Measurements from ENCODE around the gene SELENOK. TPM values are rescaled to one million over a fixed set of nuclear protein-coding genes. Genes with fewer than 3 reads are reported as not detected.
"Not testable (repeated sequence)": the region's sequence is repeated elsewhere in the genome, so short reads cannot be mapped to it uniquely, and the experiment has no call there.

Gene SELENOK
- total RNA-seq = 56.4 and 57.2 TPM in 2 replicates

- intact Hi-C loops (cut with micrococcal nuclease) = loop anchor here (1.0 to 5.0 kb wide), 5 partner anchors 9 to 634 kb away; partner anchors contain the start of genes ACTR8, DCP1A and TKT
- Mint-ChIP-seq H3K27me3 (ENCODE audit: insufficient read depth) (peaks cover 27% of the 10 kb centered on the region), H3K36me3 (ENCODE audit: low read depth) (peaks cover 33% of the 10 kb centered on the region), H3K27ac (peak within 1 kb of the TSS; percentile 99), H3K9me3 (no peaks in the 10 kb centered on the region), H3K4me1 (ENCODE audit: low read depth) (peaks cover 62% of the 10 kb centered on the region), H3K4me3 (peak within 1 kb of the TSS; percentile 98)
- DNase-seq (ENCODE audit: low spot score) = peak; percentile 98
These were observed at the start of gene SELENOK for GRCh38 chr3:53891497-53892285. Gene SELENOK (minus strand): TSS chr3:53891859.

- intact Hi-C loops (cut with micrococcal nuclease) = no loop called here
- Mint-ChIP-seq H3K27ac (no peak overlapping the region), H3K4me3 (no peak overlapping the region), H3K36me3 (ENCODE audit: low read depth) (no peaks in the 10 kb centered on the region), H3K27me3 (ENCODE audit: insufficient read depth) (no peaks in the 10 kb centered on the region), H3K9me3 (peaks cover 9% of the 10 kb centered on the region), H3K4me1 (ENCODE audit: low read depth) (no peaks in the 10 kb centered on the region)
- no peak for DNase-seq (ENCODE audit: low spot score)
These were observed 49.5 kb upstream of the SELENOK start for GRCh38 chr3:53941184-53941583.

GRCh38 chr3:53940623-53941022, 49.0 kb upstream of the SELENOK start:
- intact Hi-C loops (cut with micrococcal nuclease) = no loop called here

GRCh38 chr3:53939813-53940212, 48.2 kb upstream of the SELENOK start:
- Mint-ChIP-seq H3K27ac (no peak overlapping the region), H3K4me3 (no peak overlapping the region), H3K9me3 (peaks cover 5% of the 10 kb centered on the region), H3K4me1 (ENCODE audit: low read depth) (no peaks in the 10 kb centered on the region), H3K27me3 (ENCODE audit: insufficient read depth) (no peaks in the 10 kb centered on the region), H3K36me3 (ENCODE audit: low read depth) (no peaks in the 10 kb centered on the region)
- intact Hi-C loops (cut with micrococcal nuclease) = loop anchor here (5.0 kb wide), 2 partner anchors 487 to 1242 kb away; no protein-coding TSS in a partner anchor
- DNase-seq (ENCODE audit: low spot score) = no peak

More at GRCh38 chr3:53940623-53941022, 49.0 kb upstream of the SELENOK start:
- H3K9me3 Mint-ChIP-seq = peaks cover 5% of the 10 kb centered on the region
- DNase-seq (ENCODE audit: low spot score) = no peak
- H3K4me1 Mint-ChIP-seq (ENCODE audit: low read depth) = no peaks in the 10 kb centered on the region
- no peaks in the 10 kb centered on the region for H3K36me3 Mint-ChIP-seq (ENCODE audit: low read depth)
- no peak overlapping the region for H3K27ac Mint-ChIP-seq
- H3K4me3 Mint-ChIP-seq = no peak overlapping the region
- H3K27me3 Mint-ChIP-seq (ENCODE audit: insufficient read depth) = no peaks in the 10 kb centered on the region

GRCh38 chr3:53939086-53939582, 47.5 kb upstream of the SELENOK start:
- Mint-ChIP-seq H3K4me1 (ENCODE audit: low read depth) (no peaks in the 10 kb centered on the region), H3K36me3 (ENCODE audit: low read depth) (no peaks in the 10 kb centered on the region), H3K9me3 (peaks cover 5% of the 10 kb centered on the region), H3K27ac (no peak overlapping the region), H3K4me3 (no peak overlapping the region), H3K27me3 (ENCODE audit: insufficient read depth) (no peaks in the 10 kb centered on the region)
- intact Hi-C loops (cut with micrococcal nuclease) = loop anchor here (5.0 kb wide), 2 partner anchors 488 to 1243 kb away; no protein-coding TSS in a partner anchor
- no peak for DNase-seq (ENCODE audit: low spot score)

GRCh38 chr3:53938645-53939044, 47.0 kb upstream of the SELENOK start:
- H3K4me3 Mint-ChIP-seq = no peak overlapping the region
- H3K9me3 Mint-ChIP-seq = peaks cover 5% of the 10 kb centered on the region
- no peaks in the 10 kb centered on the region for H3K36me3 Mint-ChIP-seq (ENCODE audit: low read depth)
- H3K4me1 Mint-ChIP-seq (ENCODE audit: low read depth) = no peaks in the 10 kb centered on the region
- no peaks in the 10 kb centered on the region for H3K27me3 Mint-ChIP-seq (ENCODE audit: insufficient read depth)
- H3K27ac Mint-ChIP-seq = no peak overlapping the region
- peak; percentile 12 for DNase-seq (ENCODE audit: low spot score)
- intact Hi-C loops (cut with micrococcal nuclease) = loop anchor here (5.0 kb wide), 2 partner anchors 489 to 1244 kb away; no protein-coding TSS in a partner anchor

GRCh38 chr3:53936347-53936746, 44.7 kb upstream of the SELENOK start:
- Mint-ChIP-seq H3K9me3 (peaks cover 5% of the 10 kb centered on the region), H3K27ac (no peak overlapping the region), H3K27me3 (ENCODE audit: insufficient read depth) (peaks cover 2% of the 10 kb centered on the region), H3K4me3 (no peak overlapping the region), H3K4me1 (ENCODE audit: low read depth) (no peaks in the 10 kb centered on the region), H3K36me3 (ENCODE audit: low read depth) (no peaks in the 10 kb centered on the region)
- intact Hi-C loops (cut with micrococcal nuclease) = loop anchor here (5.0 kb wide), 2 partner anchors 491 to 1246 kb away; no protein-coding TSS in a partner anchor
- DNase-seq (ENCODE audit: low spot score) = no peak

GRCh38 chr3:53935283-53935901, 43.7 kb upstream of the SELENOK start:
- Mint-ChIP-seq H3K27me3 (ENCODE audit: insufficient read depth) (peaks cover 6% of the 10 kb centered on the region), H3K27ac (no peak overlapping the region), H3K9me3 (peaks cover 5% of the 10 kb centered on the region), H3K4me1 (ENCODE audit: low read depth) (no peaks in the 10 kb centered on the region), H3K4me3 (no peak overlapping the region), H3K36me3 (ENCODE audit: low read depth) (no peaks in the 10 kb centered on the region)
- no peak for DNase-seq (ENCODE audit: low spot score)
- intact Hi-C loops (cut with micrococcal nuclease) = loop anchor here (5.0 kb wide), 2 partner anchors 492 to 1247 kb away; no protein-coding TSS in a partner anchor

- H3K27ac Mint-ChIP-seq; H3K27me3 Mint-ChIP-seq (ENCODE audit: insufficient read depth); H3K4me1 Mint-ChIP-seq (ENCODE audit: low read depth); DNase-seq (ENCODE audit: low spot score); intact Hi-C loops (cut with micrococcal nuclease); H3K9me3 Mint-ChIP-seq; H3K4me3 Mint-ChIP-seq; H3K36me3 Mint-ChIP-seq (ENCODE audit: low read depth): not testable (repeated sequence)
These were observed 35.7 kb upstream of the SELENOK start for GRCh38 chr3:53927208-53927872.

- H3K4me3 Mint-ChIP-seq = no peak overlapping the region
- H3K9me3 Mint-ChIP-seq = no peaks in the 10 kb centered on the region
- no peaks in the 10 kb centered on the region for H3K36me3 Mint-ChIP-seq (ENCODE audit: low read depth)
- no peak for DNase-seq (ENCODE audit: low spot score)
- no peaks in the 10 kb centered on the region for H3K4me1 Mint-ChIP-seq (ENCODE audit: low read depth)
- H3K27ac Mint-ChIP-seq = no peak overlapping the region
- peaks cover 22% of the 10 kb centered on the region for H3K27me3 Mint-ChIP-seq (ENCODE audit: insufficient read depth)
- intact Hi-C loops (cut with micrococcal nuclease) = loop anchor here (2.0 kb wide), 1 partner anchor 252 kb away; no protein-coding TSS in a partner anchor
These were observed 29.6 kb upstream of the SELENOK start for GRCh38 chr3:53921296-53921695.

- intact Hi-C loops (cut with micrococcal nuclease) = loop anchor here (2.0 kb wide), 1 partner anchor 251 kb away; no protein-coding TSS in a partner anchor
- Mint-ChIP-seq H3K36me3 (ENCODE audit: low read depth) (no peaks in the 10 kb centered on the region), H3K9me3 (no peaks in the 10 kb centered on the region), H3K27me3 (ENCODE audit: insufficient read depth) (peaks cover 31% of the 10 kb centered on the region), H3K4me3 (no peak overlapping the region), H3K27ac (no peak overlapping the region), H3K4me1 (ENCODE audit: low read depth) (no peaks in the 10 kb centered on the region)
- DNase-seq (ENCODE audit: low spot score) = no peak
These were observed 28.1 kb upstream of the SELENOK start for GRCh38 chr3:53919741-53920140.

GRCh38 chr3:53913401-53913800, 21.7 kb upstream of the SELENOK start:
- H3K27me3 Mint-ChIP-seq (ENCODE audit: insufficient read depth) = peaks cover 34% of the 10 kb centered on the region
- no peak for DNase-seq (ENCODE audit: low spot score)
- no peak overlapping the region for H3K27ac Mint-ChIP-seq
- intact Hi-C loops (cut with micrococcal nuclease) = no loop called here
- no peak overlapping the region for H3K4me3 Mint-ChIP-seq
- H3K9me3 Mint-ChIP-seq = no peaks in the 10 kb centered on the region
- no peaks in the 10 kb centered on the region for H3K4me1 Mint-ChIP-seq (ENCODE audit: low read depth)
- H3K36me3 Mint-ChIP-seq (ENCODE audit: low read depth) = no peaks in the 10 kb centered on the region

Measured in activated T-helper 1 cell treated with anti-CD3 and anti-CD28 coated beads, Interleukin-12 subunit alpha, Interleukin-12 subunit beta, Interleukin-2, Interleukin-4 antibody, amounts not matched to agents 30 ng/mL and 10 ng/mL and 1 ng/mL, durations not matched to agents 14 hours and 24 hours and 36 hours (primary cell).